Neural progenitor cell (in vitro differentiated cells): ENCODE measurements around the gene TOGARAM2. TPM values are rescaled to one million over a fixed set of nuclear protein-coding genes. Genes with fewer than 3 reads are reported as not detected.

Experiments
- DNase-seq: peaks from one replicate; pipeline ENCODE4 v3.0.0-alpha.2; 2016; ENCODE audit warnings: low spot score
- H2AFZ ChIP-seq: fragments of 200-600 bp; sonication (generic); replicated peaks from 2 replicates; pipeline ENCODE4 v1.6.1; 2016; ENCODE audit warnings: antibody characterized with exemption
- H3F3A ChIP-seq: fragments of 200-600 bp; sonication (generic); 2 replicates; pipeline ENCODE4 v1.6.1; 2016; ENCODE audit warnings: antibody characterized with exemption, low read depth
- H3K27ac ChIP-seq: fragments of 200-600 bp; sonication (generic); 2 replicates; pipeline ENCODE4 v1.5.1; 2016; ENCODE audit warnings: mild to moderate bottlenecking
- H3K27me3 ChIP-seq: fragments of 200-600 bp; sonication (generic); 2 replicates; pipeline ENCODE4 v1.6.1; 2016; ENCODE audit warnings: mild to moderate bottlenecking, moderate library complexity
- H3K36me3 ChIP-seq: fragments of 200-600 bp; sonication (generic); 2 replicates; pipeline ENCODE4 v1.5.1; 2016
- H3K4me1 ChIP-seq: fragments of 200-600 bp; sonication (generic); 2 replicates; pipeline ENCODE4 v1.6.1; 2016; ENCODE audit warnings: mixed run types
- H3K4me2 ChIP-seq: fragments of 200-600 bp; sonication (generic); 2 replicates; pipeline ENCODE4 v1.6.1; 2016
- H3K4me3 ChIP-seq: fragments of 200-600 bp; sonication (generic); 2 replicates; pipeline ENCODE4 v1.5.1; 2016
- H3K79me2 ChIP-seq: fragments of 200-600 bp; sonication (generic); 2 replicates; pipeline ENCODE4 v1.6.1; 2016; ENCODE audit warnings: low read depth
- H3K9ac ChIP-seq: fragments of 200-600 bp; sonication (generic); 2 replicates; pipeline ENCODE4 v1.6.1; 2016
- H3K9me3 ChIP-seq: fragments of 200-600 bp; sonication (generic); 2 replicates; pipeline ENCODE4 v1.5.1; 2016; ENCODE audit warnings: low read depth
- H4K20me1 ChIP-seq: fragments of 200-600 bp; sonication (generic); 2 replicates; pipeline ENCODE4 v1.6.1; 2016; ENCODE audit warnings: low read depth
- H3K27ac Mint-ChIP-seq: 3 replicates; pipeline ENCODE4 v1.8.0; 2021; ENCODE audit warnings: mixed read lengths
- H3K27me3 Mint-ChIP-seq: 2 replicates; pipeline ENCODE4 v1.8.0; 2022; ENCODE audit warnings: low read depth, mild to moderate bottlenecking, inconsistent platforms, moderate library complexity, mixed read lengths; ENCODE audit not compliant: insufficient read depth
- H3K36me3 Mint-ChIP-seq: 3 replicates; pipeline ENCODE4 v1.8.0; 2021; ENCODE audit warnings: mixed read lengths
- H3K4me1 Mint-ChIP-seq: 3 replicates; pipeline ENCODE4 v1.8.0; 2021; ENCODE audit warnings: mixed read lengths
- H3K4me3 Mint-ChIP-seq: 3 replicates; pipeline ENCODE4 v1.8.0; 2021; ENCODE audit warnings: mild to moderate bottlenecking, moderate library complexity, mixed read lengths
- H3K9me3 Mint-ChIP-seq: 3 replicates; pipeline ENCODE4 v1.8.0; 2020; ENCODE audit warnings: mixed read lengths
- CTCF ChIP-seq: fragments of 200-600 bp; sonication (generic); IDR thresholded peaks from 2 replicates; pipeline ENCODE4 v1.5.1; 2017; ENCODE audit warnings: antibody characterized with exemption, mild to moderate bottlenecking
- EZH2 ChIP-seq: fragments of 200-600 bp; sonication (generic); IDR thresholded peaks from 2 replicates; pipeline ENCODE4 v1.6.1; 2017; ENCODE audit warnings: antibody characterized with exemption, mild to moderate bottlenecking, moderate library complexity
- EZH2phosphoT487 ChIP-seq: fragments of 200-600 bp; sonication (generic); IDR thresholded peaks from 2 replicates; pipeline ENCODE4 v1.6.1; 2017; ENCODE audit warnings: antibody characterized with exemption
- total RNA-seq: library from RNA; depleted of rRNA; stranded (reverse); fragments of >200 nt; gene quantifications from 2 replicates; pipeline ENCODE4 v1.2.3, GENCODE V29; 2015; ENCODE audit warnings: low replicate concordance

The TOGARAM2 gene
- total RNA-seq, 1 donor from 2014 or later: 0.04 TPM

- Histone ChIP-seq H3K36me3 (no peaks in the 10 kb centered on the region), H3K4me1 (peaks cover 20% of the 10 kb centered on the region), H3K27me3 (no peaks in the 10 kb centered on the region), H3K27ac (no peak overlapping the region), H3K9me3 (no peaks in the 10 kb centered on the region), H3K79me2 (no peaks in the 10 kb centered on the region), H3K4me3 (no peak overlapping the region), H4K20me1 (no peaks in the 10 kb centered on the region), H3K9ac (no peak overlapping the region), H3F3A (peaks cover 4% of the 10 kb centered on the region), H2AFZ (peak overlapping the region; percentile 26), H3K4me2 (no peak overlapping the region)
- Mint-ChIP-seq H3K36me3 (no peaks in the 10 kb centered on the region), H3K4me1 (peaks cover 24% of the 10 kb centered on the region), H3K27me3 (peaks cover 5% of the 10 kb centered on the region), H3K4me3 (no peak overlapping the region), H3K27ac (peak overlapping the region; percentile 81), H3K9me3 (no peaks in the 10 kb centered on the region)
- no peak for TF ChIP-seq EZH2phosphoT487
- TF ChIP-seq EZH2: no peak
- TF ChIP-seq CTCF: no peak
- no peak for DNase-seq
Observed at GRCh38 chr2:29052807-29053206, 71.7 kb downstream of the TOGARAM2 start.

GRCh38 chr2:29053223-29053622 lies 72.1 kb downstream of the TOGARAM2 start:
- no peak overlapping the region for H3K4me2 ChIP-seq
- no peak for DNase-seq
- Mint-ChIP-seq H3K4me3 (no peak overlapping the region), H3K27ac (no peak overlapping the region), H3K9me3 (no peaks in the 10 kb centered on the region), H3K36me3 (no peaks in the 10 kb centered on the region), H3K27me3 (peaks cover 5% of the 10 kb centered on the region), H3K4me1 (peaks cover 26% of the 10 kb centered on the region)
- no peaks in the 10 kb centered on the region for H4K20me1 ChIP-seq
- H3K27me3 ChIP-seq: no peaks in the 10 kb centered on the region
- no peak for TF ChIP-seq CTCF
- H3K79me2 ChIP-seq: no peaks in the 10 kb centered on the region
- H3K4me1 ChIP-seq: peaks cover 20% of the 10 kb centered on the region
- no peak overlapping the region for H2AFZ ChIP-seq
- H3K4me3 ChIP-seq: no peak overlapping the region
- no peaks in the 10 kb centered on the region for H3K36me3 ChIP-seq
- no peak overlapping the region for H3K27ac ChIP-seq
- no peak overlapping the region for H3K9ac ChIP-seq
- H3K9me3 ChIP-seq: no peaks in the 10 kb centered on the region
- H3F3A ChIP-seq: peaks cover 4% of the 10 kb centered on the region

GRCh38 chr2:29053670-29054400 lies 72.7 kb downstream of the TOGARAM2 start:
- H3K27ac Mint-ChIP-seq: no peak overlapping the region
- no peak overlapping the region for H3K4me3 ChIP-seq
- H3K4me1 ChIP-seq: peaks cover 20% of the 10 kb centered on the region
- H3F3A ChIP-seq: peaks cover 4% of the 10 kb centered on the region
- no peak overlapping the region for H2AFZ ChIP-seq
- H3K4me2 ChIP-seq: no peak overlapping the region
- no peaks in the 10 kb centered on the region for H3K79me2 ChIP-seq
- no peak overlapping the region for H3K9ac ChIP-seq
- H3K36me3 Mint-ChIP-seq: no peaks in the 10 kb centered on the region
- no peaks in the 10 kb centered on the region for H3K9me3 Mint-ChIP-seq
- H3K4me1 Mint-ChIP-seq: peaks cover 26% of the 10 kb centered on the region
- H3K36me3 ChIP-seq: no peaks in the 10 kb centered on the region
- DNase-seq: no peak
- no peak overlapping the region for H3K4me3 Mint-ChIP-seq
- TF ChIP-seq CTCF (no peak), EZH2phosphoT487 (no peak), EZH2 (no peak)
- no peaks in the 10 kb centered on the region for H3K27me3 ChIP-seq
- no peak overlapping the region for H3K27ac ChIP-seq
- no peaks in the 10 kb centered on the region for H3K9me3 ChIP-seq
- H4K20me1 ChIP-seq: no peaks in the 10 kb centered on the region
- peaks cover 5% of the 10 kb centered on the region for H3K27me3 Mint-ChIP-seq
